IPS-18c (cell line): ENCODE measurements around the gene AGPAT4.
"Not testable (repeated sequence)": the region's sequence is repeated elsewhere in the genome, so short reads cannot be mapped to it uniquely, and the experiment has no call there.

ENCODE experiments used
- H3K4me3 ChIP-seq: 2 replicates; pipeline ENCODE4 v1.7.0; 2013; ENCODE audit warnings: low read depth, mild to moderate bottlenecking, low read length, moderate library complexity; ENCODE audit not compliant: insufficient read depth
- H3K9me3 ChIP-seq: one replicate; pipeline ENCODE4 v1.6.1; 2013; ENCODE audit warnings: mild to moderate bottlenecking, low read length, moderate library complexity; ENCODE audit not compliant: control insufficient read depth, insufficient read depth

Gene AGPAT4, protein sequence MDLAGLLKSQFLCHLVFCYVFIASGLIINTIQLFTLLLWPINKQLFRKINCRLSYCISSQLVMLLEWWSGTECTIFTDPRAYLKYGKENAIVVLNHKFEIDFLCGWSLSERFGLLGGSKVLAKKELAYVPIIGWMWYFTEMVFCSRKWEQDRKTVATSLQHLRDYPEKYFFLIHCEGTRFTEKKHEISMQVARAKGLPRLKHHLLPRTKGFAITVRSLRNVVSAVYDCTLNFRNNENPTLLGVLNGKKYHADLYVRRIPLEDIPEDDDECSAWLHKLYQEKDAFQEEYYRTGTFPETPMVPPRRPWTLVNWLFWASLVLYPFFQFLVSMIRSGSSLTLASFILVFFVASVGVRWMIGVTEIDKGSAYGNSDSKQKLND

DNA sequence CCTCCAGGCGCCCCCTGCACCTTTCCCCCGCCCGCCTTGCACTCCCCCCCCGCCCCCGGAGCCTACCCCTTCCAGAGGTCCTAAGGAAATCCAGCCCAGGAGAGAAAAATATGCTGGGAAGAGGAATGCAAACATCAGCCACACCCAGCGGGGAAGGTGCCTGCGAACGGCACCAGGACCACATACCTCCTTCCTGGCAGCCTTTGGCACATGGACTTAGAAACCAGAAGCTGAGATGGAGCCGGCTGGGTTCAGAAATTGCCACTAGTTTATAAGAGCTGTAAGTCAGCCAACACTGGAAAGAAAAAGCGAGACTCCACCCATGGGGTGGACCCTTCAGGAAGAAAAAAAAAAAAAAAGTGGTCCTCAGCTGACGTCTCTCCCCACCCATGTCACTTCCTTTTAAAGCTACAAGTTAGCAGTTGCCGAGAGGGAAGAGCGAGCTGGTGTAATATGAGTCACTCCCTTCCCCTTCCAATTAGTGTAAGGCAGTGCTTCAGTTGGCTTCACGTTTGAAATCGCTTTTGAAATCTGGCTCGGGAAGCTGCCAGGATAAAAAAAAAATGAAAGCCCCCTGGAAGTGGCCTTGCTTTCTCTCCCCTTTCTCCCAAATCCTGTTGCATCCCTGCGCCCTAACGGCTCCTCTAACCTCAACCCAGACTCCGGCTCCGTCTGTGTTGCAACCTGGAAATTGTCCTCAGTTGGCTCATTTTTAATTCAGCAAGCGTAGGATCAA is at the start of gene AGPAT4:
TSS of gene AGPAT4 (minus strand) at position 310 of the 736 bp plus-strand sequence. CDS start 41,848 bp downstream, outside the sequence.
- H3K4me3 ChIP-seq, result peak within 1 kb of the TSS; percentile 61
- no peaks in the 10 kb centered on the region for H3K9me3 ChIP-seq

DNA sequence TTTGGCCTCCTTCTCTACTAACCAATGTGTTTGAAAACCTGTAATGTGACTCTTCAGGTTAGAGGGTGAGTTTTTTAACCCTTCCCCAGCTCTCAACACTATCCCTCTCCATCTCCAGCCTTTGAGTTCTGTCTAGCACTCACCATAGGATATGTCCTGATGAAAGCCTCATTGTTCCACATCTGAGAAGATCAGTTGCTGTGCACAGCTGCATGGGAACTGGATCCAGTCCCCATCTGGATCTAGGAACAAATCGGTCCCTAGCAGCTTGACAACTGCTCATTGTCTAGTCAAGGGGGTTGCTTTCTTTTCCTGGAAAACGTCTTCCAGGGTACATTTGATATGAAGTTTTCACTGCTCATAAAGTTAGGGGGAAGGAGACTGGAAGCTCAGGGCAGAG is 45.4 kb upstream of the AGPAT4 start:
- H3K4me3 ChIP-seq, result no peak overlapping the region

DNA sequence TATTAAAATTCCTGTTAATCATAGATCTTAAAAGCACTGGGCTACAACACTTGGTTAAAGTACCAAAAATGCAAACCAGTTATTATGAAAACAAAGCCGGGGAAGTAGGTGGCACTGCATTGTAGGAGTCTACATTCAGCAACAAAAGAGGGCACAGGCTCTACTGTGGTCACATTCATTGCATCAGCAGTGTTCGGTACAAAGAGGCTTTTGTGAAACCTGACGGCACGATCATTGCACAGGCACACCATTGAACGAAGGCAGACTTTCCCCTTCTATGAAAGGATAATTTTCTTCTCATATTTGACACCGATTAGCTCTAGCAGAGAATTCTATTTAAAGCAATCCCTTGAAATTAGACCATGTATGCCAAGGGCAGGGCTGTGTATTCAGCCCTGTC is 44.6 kb upstream of the AGPAT4 start:
- no peaks in the 10 kb centered on the region for H3K9me3 ChIP-seq
- H3K4me3 ChIP-seq, result no peak overlapping the region

More for the DNA sequence above, 45.4 kb upstream of the AGPAT4 start:
- no peaks in the 10 kb centered on the region for H3K9me3 ChIP-seq

DNA sequence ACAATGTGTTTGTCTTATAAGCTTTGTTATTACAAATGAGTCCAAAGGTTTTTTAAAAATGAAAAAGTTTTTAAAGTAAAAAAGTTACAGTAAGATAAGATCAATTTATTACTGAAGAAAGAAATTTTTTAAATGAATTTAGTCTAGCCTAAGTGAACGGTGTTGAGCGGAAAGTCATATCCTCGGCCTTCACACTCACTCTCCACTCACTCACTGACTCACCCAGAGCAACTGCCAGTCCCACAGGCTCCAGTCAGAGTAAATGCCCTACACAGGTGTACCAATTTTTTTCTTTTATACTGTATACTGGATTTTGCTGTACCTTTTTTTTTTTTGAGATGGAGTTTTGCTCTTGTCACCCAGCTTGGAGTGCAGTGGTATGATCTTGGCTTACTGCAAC is 42.7 kb upstream of the AGPAT4 start:
- H3K9me3 ChIP-seq, result no peaks in the 10 kb centered on the region
- no peak overlapping the region for H3K4me3 ChIP-seq

DNA sequence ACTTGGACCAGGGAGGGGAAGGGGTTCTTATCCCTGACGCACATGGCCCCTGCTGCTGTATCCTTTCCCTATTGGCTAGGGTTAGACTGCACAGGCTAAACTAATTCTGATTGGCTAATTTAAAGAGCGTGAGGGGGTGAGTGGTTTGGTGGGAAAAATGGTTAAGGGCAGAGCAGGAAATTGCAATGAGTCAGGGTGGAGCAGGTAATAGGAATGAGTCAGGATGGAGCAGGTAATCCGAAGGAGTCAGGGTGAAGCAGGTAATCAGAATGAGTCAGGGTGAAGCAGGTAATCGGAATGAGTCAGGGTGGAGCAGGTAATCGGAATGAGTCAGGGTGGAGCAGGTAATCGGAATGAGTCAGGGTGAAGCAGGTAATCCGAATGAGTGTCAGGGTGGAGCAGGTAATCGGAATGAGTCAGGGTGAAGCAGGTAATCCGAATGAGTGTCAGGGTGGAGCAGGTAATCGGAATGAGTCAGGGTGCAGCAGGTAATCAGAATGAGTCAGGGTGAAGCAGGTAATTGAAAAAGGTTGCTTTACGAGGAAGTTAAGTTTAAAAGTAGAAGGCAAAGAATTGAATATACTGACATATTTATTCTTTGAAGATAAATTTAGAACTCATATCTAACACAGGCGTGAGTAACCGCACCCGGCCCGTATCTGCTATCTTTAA is 41.5 kb upstream of the AGPAT4 start:
- not testable (repeated sequence) for H3K4me3 ChIP-seq, H3K9me3 ChIP-seq

DNA sequence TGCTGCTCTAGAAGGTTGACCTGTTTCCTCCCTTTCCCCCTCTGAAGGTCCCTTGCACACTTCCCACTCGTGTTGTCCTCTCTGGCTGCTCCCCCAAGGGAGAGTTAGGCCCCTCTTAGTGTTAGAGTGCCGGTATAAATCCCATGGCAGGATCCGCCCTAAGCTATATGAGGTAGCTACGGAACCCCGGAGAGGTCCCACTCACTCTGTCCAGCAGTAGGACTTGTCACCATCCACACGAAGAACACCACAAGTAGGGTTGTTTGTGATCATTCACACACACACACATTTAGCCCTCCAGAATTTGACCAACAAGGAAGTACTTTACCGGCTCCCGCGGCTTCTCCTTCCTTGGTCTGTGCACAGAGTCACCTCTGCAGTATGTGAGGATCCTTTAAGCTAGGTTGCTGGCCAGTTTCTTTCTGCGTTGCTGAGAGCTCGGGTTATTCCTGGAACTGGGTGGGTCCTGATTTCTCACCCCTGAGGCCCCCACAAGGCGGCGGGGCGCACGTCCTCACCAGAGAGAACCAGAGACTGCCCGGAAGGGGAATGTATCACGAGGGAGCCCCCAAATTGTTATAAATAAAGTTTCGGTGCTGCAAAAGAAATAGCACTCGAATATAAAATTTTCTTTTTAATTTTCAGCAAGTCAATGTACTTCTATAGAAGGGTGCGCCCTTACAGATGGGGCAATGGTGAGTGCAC is 40.8 kb upstream of the AGPAT4 start:
- not testable (repeated sequence) for H3K4me3 ChIP-seq, H3K9me3 ChIP-seq

DNA sequence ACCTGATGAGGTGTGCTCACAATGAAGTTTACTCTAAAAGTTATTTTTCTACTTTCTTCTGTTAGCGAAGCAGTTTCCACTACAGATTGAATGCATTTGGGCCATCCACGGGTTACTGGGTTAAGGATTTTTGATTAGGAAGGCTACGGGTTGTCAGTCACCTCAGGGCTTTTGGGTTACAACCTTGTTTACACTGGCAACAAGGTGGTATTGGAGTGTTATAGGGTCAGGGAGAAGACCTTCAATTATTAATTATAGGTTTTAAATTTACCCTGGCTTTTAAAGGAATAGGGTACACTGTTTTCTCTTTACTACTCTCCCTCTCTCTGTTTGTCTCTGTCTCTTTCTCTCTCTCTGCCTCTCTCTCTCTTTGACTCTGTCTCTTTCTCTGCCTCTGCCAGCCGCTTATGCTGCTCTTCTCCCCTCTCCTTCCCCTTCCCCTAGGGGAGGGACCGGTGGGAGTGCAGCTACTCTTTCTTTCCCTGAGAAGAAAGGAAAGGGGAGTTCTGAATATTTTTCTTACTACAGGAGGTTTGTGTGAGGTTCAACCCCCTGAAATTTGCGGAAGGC is 40.2 kb upstream of the AGPAT4 start:
- no peak overlapping the region for H3K4me3 ChIP-seq

DNA sequence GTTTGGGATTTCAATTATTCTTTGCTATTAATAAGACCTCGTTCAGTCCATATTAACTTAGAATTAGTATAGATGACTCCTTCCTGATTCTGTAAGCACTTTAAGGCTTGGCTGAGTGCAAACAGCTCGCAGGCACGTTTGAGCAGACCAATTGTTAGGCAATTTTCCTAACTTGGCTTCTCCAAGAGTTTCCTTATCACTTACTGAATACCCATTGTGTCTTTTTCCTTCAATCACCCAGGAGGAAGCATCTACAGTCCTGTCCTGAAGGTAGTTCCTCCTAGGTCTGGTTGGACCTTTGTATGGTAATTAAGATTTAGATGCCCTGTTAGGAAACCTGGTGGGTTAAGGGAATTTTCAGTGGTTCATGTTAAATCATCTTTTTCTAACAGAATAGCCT is 39.6 kb upstream of the AGPAT4 start:
- not testable (repeated sequence) for H3K9me3 ChIP-seq, H3K4me3 ChIP-seq

More for the DNA sequence above, 40.2 kb upstream of the AGPAT4 start:
- no peaks in the 10 kb centered on the region for H3K9me3 ChIP-seq

DNA sequence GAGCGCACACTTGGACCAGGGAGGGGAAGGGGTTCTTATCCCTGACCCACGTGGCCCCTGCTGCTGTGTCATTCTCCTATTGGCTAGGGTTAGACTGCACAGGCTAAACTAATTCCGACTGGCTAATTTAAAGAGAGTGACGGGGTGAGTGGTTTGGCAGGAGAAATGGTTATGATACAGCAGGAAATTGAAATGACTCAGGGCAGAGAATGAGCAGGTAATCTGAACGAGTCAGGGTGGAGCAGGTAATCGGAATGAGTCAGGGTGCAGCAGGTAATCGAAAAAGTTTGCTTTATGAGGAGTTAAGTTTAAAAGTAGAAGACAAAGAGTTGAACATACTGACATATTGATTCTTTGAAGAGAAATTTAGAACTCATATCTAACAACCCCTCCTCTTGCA is 35.9 kb upstream of the AGPAT4 start:
- not testable (repeated sequence) for H3K4me3 ChIP-seq

DNA sequence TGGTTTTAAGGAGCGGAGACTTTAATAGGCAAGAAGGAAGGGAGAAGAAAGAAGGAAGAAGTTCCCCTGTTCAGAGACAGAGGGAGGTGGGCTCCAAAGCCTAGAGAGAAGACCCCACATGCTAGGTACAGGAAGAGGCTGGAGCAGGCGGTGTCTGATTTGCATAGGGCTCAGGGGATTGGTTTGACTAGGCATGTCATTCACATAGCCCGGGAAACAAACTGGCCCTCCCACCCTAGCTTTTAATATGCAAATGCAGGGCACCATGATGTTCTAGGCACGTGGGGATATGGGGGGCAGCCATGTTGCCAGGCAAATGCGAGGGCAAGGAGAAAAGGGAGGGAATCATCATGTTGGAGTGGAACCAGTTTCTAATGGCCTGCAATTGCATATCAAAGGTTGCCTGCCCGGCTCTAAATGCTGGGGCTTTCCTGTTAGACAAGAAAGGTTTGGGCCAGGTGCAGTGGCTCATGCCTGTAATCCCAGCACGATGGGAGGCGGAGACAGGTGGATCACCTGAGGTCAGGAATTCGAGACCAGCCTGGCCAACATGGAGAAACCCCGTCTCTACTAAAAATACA is 34.3 kb upstream of the AGPAT4 start:
- no peaks in the 10 kb centered on the region for H3K9me3 ChIP-seq
- no peak overlapping the region for H3K4me3 ChIP-seq

More for the DNA sequence above, 35.9 kb upstream of the AGPAT4 start:
- not testable (repeated sequence) for H3K9me3 ChIP-seq

DNA sequence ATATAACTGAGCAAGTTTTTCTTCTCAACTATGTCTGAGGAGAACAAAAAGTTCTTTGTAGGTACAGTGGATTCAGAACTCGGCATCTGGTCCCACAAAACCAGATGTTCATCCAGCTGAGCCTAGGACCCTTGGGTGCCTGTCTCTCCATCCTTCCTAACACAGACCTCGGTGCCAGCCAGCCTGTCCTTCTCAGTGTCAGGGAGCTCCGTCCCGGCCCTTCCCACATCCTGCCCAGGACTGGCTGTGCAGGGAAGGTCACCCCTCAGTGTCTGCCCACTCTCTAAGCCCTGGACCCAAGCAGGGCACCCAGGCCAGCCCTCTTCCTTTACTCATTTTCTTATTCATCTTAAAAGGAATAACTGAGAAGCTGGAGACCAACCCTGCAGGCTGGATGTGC is 32.0 kb upstream of the AGPAT4 start:
- Histone ChIP-seq H3K9me3 (no peaks in the 10 kb centered on the region), H3K4me3 (no peak overlapping the region)

DNA sequence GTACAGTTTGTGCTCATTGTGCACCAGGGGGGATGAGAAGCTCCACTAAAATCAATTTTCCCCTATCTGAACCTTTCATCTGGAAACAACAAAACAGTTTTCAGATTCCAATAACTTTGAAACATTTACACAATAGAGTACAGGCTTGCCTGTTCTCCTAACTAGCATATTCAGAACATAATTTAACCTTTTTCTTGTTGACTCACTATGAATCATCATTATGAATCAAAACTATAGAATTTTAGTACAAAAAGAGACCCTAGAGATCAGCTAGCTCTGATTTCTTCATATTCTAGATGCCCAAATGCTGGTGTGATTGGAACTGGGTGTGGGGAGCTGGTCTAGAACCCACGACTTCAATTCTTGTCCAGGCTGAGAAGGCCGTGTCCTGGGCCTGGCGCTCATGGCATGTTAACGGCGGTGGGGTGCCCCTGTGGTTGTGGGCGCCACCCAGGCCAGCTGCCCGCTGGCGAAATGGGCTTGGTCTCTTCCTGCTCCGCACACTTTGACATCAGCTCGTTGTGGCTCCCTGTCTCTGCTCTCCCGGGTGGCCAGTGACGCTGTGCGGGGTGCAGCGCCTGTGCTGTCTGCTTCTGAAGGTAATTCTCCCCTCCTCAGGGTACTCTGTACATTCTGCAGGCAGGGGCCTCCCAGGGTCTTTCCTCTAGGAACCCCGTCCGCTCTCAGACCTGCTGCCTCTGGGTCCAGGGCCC is 29.9 kb upstream of the AGPAT4 start:
- no peak overlapping the region for H3K4me3 ChIP-seq
- H3K9me3 ChIP-seq, result no peaks in the 10 kb centered on the region

DNA sequence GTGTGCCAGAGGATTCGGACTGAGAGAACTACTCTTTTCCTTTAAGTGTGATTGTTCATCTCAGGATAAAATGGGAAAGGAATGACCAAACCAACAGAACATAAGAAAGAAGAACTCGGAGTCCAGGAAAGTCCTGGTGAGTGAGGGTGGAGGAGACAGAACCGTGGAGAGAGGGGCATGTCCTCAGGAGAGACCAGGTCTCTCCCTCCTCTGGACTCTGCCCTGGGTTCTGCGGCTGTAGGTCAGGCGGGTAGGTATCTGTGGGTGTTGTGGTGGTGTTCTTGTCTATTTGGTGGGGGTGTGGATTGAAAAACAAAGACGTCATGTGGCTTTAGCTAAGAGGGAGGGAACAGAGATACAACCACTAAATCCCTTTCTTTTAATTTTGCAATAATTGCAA is 29.1 kb upstream of the AGPAT4 start:
- no peaks in the 10 kb centered on the region for H3K9me3 ChIP-seq
- H3K4me3 ChIP-seq, result no peak overlapping the region

DNA sequence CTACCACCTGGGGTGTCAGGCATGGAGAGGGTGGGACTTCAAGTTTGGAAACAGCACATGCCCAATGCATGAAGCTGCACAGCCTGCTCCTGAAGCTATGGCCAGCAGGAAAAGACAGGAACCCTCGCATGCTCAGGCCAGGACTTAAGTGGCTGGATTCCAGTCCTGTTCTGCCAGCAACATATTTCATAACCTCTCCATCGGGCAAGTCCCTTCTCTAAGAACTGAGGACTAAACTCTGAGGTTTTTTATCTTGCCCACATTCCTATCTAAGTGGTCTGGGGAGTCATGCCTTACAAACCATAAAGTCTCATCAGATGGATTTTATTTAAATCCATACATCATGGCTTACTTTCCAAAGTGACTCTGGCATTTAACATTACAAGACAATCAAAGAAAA is 27.5 kb upstream of the AGPAT4 start:
- no peak overlapping the region for H3K4me3 ChIP-seq
- no peaks in the 10 kb centered on the region for H3K9me3 ChIP-seq

DNA sequence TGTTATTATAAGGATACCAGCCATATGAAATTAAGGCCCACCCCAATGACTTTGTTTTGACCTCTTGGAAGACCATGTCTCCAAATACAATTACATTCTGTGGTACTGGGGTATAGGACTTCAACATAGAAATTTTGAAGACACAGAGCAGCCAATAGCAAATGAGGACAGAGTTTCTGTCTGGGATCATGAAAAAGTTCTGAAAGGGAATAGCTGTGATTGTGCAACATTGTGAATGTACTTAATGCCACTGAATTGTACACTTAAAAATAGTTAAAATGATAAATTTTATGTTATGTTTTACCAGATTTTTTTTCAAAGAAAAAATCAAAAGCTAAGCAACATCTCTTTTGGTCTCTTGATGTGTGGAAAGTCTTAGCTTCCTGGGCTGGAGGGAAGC is 27.0 kb upstream of the AGPAT4 start:
- Histone ChIP-seq H3K9me3 (no peaks in the 10 kb centered on the region), H3K4me3 (no peak overlapping the region)

DNA sequence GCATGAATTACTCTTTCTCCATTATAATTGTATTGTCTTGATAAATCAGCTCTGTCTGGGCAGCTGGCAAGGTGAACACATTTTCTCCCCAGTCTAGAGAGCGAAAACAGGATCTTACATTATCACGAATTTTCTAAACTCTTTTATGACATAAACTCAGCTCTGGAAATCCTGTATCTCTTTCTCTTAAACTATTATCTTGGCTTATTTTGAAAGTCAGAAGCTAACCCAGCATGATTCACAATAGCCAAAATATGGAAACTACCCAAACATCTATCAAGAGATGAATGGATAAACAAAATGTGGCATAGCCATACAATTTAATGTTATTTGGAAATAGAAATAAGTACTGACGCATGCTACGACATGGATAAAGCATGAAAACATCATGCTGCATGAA is 25.9 kb upstream of the AGPAT4 start:
- Histone ChIP-seq H3K4me3 (no peak overlapping the region), H3K9me3 (no peaks in the 10 kb centered on the region)
